Fibroblast of villous mesenchyme (primary cell): ENCODE data around the gene NFU1. TPM values are rescaled to one million over a fixed set of nuclear protein-coding genes. Genes with fewer than 3 reads are reported as not detected.
"Not testable (repeated sequence)": the region's sequence is repeated elsewhere in the genome, so short reads cannot be mapped to it uniquely, and the experiment has no call there.

ENCODE experiments used
- DNase-seq: peaks from one replicate; pipeline ENCODE4 v3.0.0-alpha.2; 2010; ENCODE audit warnings: low read depth
- H3K4me3 ChIP-seq: 2 replicates; pipeline ENCODE4 v1.5.1; 2011; ENCODE audit warnings: low read depth, mild to moderate bottlenecking, low read length
- CTCF ChIP-seq: IDR thresholded peaks from 2 replicates; pipeline ENCODE4 v1.5.1; 2012; ENCODE audit warnings: low read depth, mild to moderate bottlenecking, low read length; ENCODE audit not compliant: insufficient read depth
- total RNA-seq: library from RNA; depleted of rRNA; stranded (reverse); fragments of >200 nt; gene quantifications from 2 replicates; pipeline ENCODE4 v1.2.3, GENCODE V29; 2012

NFU1 gene
- total RNA-seq, 1 donor, result 61.7 TPM

- DNase-seq, result no peak
- TF ChIP-seq CTCF, result no peak
- no peak overlapping the region for H3K4me3 ChIP-seq
Measured at GRCh38 chr2:69358914-69359313, 78.3 kb downstream of the NFU1 start.

GRCh38 chr2:69356471-69356870, 80.8 kb downstream of the NFU1 start:
- TF ChIP-seq CTCF, result no peak
- H3K4me3 ChIP-seq, result no peak overlapping the region
- DNase-seq, result no peak

GRCh38 chr2:69354976-69355375, 82.3 kb downstream of the NFU1 start:
- not testable (repeated sequence) for H3K4me3 ChIP-seq
- peak; percentile 6 for DNase-seq

DNA sequence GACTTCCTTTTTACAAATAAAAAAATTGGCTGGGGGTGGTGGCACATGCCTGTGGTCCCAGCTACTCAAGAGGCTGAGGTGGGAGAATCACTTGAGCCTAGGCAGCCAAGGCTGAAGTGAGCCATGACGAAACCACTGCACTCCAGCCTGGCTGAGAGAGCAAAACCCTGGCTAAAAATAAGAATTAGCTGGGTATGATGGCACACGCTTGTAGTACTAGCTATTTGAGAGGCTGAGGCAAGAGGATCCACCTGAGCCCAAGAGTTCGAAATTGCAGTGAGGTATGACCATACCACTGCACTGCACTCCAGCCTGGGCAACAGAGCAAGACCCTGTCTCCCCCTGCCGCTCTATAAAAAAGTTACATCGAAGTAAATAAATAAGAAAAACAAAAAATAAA, 83.9 kb downstream of the NFU1 start:
- TF ChIP-seq CTCF, result no peak
- no peak overlapping the region for H3K4me3 ChIP-seq
- DNase-seq, result no peak

GRCh38 chr2:69348781-69349180, 88.5 kb downstream of the NFU1 start:
- no peak for TF ChIP-seq CTCF
- no peak for DNase-seq
- H3K4me3 ChIP-seq, result no peak overlapping the region

Other genes starting within 250 kb of the NFU1 start
- 55.4 and 75.1 TPM in 2 replicates for gene GFPT1, start 50.2 kb downstream of the NFU1 start, total RNA-seq
- 61.5 and 68.2 TPM in 2 replicates for gene AAK1, start 206.3 kb upstream of the NFU1 start, total RNA-seq